Kidney (tissue), 14 donors: ENCODE data around the gene PIP5K1B. TPM values are rescaled to one million over a fixed set of nuclear protein-coding genes. Genes with fewer than 3 reads are reported as not detected.
"Not testable (repeated sequence)": the region's sequence is repeated elsewhere in the genome, so short reads cannot be mapped to it uniquely, and the experiment has no call there.

Experiments used
- DNase-seq, 5 donors: peaks; one replicate each; pipeline ENCODE4 v3.0.0-alpha.2; 2013 to 2020
- FAIRE-seq: peaks from 2 replicates; lab custom pipeline; 2012; peaks lifted over from hg19 to GRCh38; lab: Jason Lieb, UNC
- H3K27ac ChIP-seq, 2 donors: one replicate each; pipeline ENCODE4 v1.7.0; 2013; ENCODE audit warnings: low read depth in 2 of 2, low read length in 2 of 2, inconsistent platforms in 1 of 2
- H3K27me3 ChIP-seq: one replicate; pipeline ENCODE4 v1.7.1; 2013; ENCODE audit warnings: low read length, inconsistent platforms; ENCODE audit not compliant: control insufficient read depth, insufficient read depth
- H3K36me3 ChIP-seq, 3 donors: one replicate each; pipeline versions ENCODE4 v1.7.0 to v1.7.1; 2013; ENCODE audit warnings: low read length in 3 of 3, control low read depth in 1 of 3, inconsistent platforms in 1 of 3; ENCODE audit not compliant: insufficient read depth in 3 of 3, control insufficient read depth in 2 of 3
- H3K4me1 ChIP-seq, 3 donors: one replicate each; pipeline versions ENCODE4 v1.7.0 to v1.7.1; 2013; ENCODE audit warnings: low read length in 3 of 3, inconsistent platforms in 1 of 3, low read depth in 1 of 3; ENCODE audit not compliant: control insufficient read depth in 2 of 3, insufficient read depth in 2 of 3
- H3K4me3 ChIP-seq, 3 donors: one replicate each; pipeline versions ENCODE4 v1.7.0 to v1.8.1; 2013; ENCODE audit warnings: low read length in 3 of 3, control low read depth in 1 of 3, inconsistent platforms in 1 of 3
- H3K9ac ChIP-seq, 3 donors: one replicate each; pipeline versions ENCODE4 v1.7.0 to v1.7.1; 2013; ENCODE audit warnings: low read length in 3 of 3, control low read depth in 1 of 3, inconsistent platforms in 1 of 3
- H3K9me3 ChIP-seq, 3 donors: one replicate each; pipeline versions ENCODE4 v1.7.0 to v1.7.1; 2013; ENCODE audit warnings: low read length in 3 of 3, control low read depth in 1 of 3, inconsistent platforms in 1 of 3; ENCODE audit not compliant: control insufficient read depth in 2 of 3, insufficient read depth in 1 of 3
- CTCF ChIP-seq: IDR thresholded peaks from 3 replicates; pipeline ENCODE4 v1.5.1; 2012; ENCODE audit warnings: mild to moderate bottlenecking, moderate library complexity, borderline replicate concordance; ENCODE audit not compliant: insufficient read depth; ENCODE audit errors: extremely low read depth
- intact Hi-C: fragments of 100-400 bp; cut with DNase I; formaldehyde crosslinking; loops from one replicate; pipeline ENCODE4 v1.11.1; 2022
- polyA plus RNA-seq: library from polyadenylated mRNA; stranded (reverse); fragments of 350-450 nt; fragmentation: Illumina TruSeq; extraction: RNeasy Lipid Tissue Mini Kit (QIAGEN cat#74804); gene quantifications from one replicate; pipeline ENCODE4 v1.2.3, GENCODE V29; 2014; ENCODE audit warnings: low read depth, low replicate concordance; ENCODE audit not compliant: insufficient read depth
- total RNA-seq: library from RNA; stranded (reverse); fragmentation: NEBNext Ultra II Directional; extraction: Animal tissue kit (Norgen Biotek cat#: 25700); gene quantifications from one replicate; pipeline ENCODE4 v1.2.1, GENCODE V29; 2021
- donor health status: control.
- donor health status: control.
- donor health status: control.
- donor health status: control.
- donor health status: control.
- donor health status: DM: yes; HTN: yes; CAD: no.
- donor health status: Normal renal cell carcinoma (clear cell type).

PIP5K1B gene
- total and polyA plus RNA-seq, 2 donors from 2014 or later, result 9.4 to 10.1 TPM

GRCh38 chr9:68692519-68692918, 12.5 kb upstream of the PIP5K1B start:
- FAIRE-seq, result no peak
- Histone ChIP-seq H3K27ac (no peak overlapping the region), H3K9ac (no peak overlapping the region), H3K36me3 (no peaks in the 10 kb centered on the region), H3K4me1 (no peaks in the 10 kb centered on the region), H3K9me3 (no peaks in the 10 kb centered on the region), H3K27me3 (no peaks in the 10 kb centered on the region), H3K4me3 (no peak overlapping the region)
- DNase-seq, result no peak
- TF ChIP-seq CTCF, result no peak
- intact Hi-C loops, result no loop called here

GRCh38 chr9:68694125-68694524, 10.9 kb upstream of the PIP5K1B start:
- FAIRE-seq (no peak), DNase-seq (no peak)
- no peak overlapping the region for H3K9ac ChIP-seq
- intact Hi-C loops, result no loop called here
- H3K4me1 ChIP-seq, result no peaks in the 10 kb centered on the region
- no peaks in the 10 kb centered on the region for H3K9me3 ChIP-seq
- no peak overlapping the region for H3K27ac ChIP-seq
- no peaks in the 10 kb centered on the region for H3K36me3 ChIP-seq
- no peaks in the 10 kb centered on the region for H3K27me3 ChIP-seq
- H3K4me3 ChIP-seq, result no peak overlapping the region
- TF ChIP-seq CTCF, result no peak

DNA sequence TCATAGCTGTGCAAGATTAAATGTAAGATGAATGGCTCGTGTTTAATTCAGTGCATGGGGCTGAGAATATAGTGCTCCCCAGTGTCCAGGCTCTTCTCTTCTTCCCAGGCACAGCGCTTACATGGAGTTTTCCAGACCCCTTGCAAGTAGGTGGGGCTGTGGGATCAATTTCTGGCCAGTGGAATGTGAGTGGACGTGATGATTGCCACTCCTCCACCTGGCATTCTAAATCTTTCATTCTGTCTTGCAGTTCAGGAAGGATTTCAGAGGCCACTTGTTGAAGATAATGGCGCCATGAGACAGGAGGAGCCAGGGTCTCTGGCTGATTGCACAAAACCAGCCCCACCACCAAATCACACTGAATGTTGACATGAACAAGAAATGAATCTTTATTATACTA, 7.2 kb upstream of the PIP5K1B start:
- Histone ChIP-seq H3K27ac (no peak overlapping the region), H3K27me3 (no peaks in the 10 kb centered on the region), H3K4me3 (no peak overlapping the region), H3K9me3 (no peaks in the 10 kb centered on the region), H3K9ac (no peak overlapping the region), H3K36me3 (no peaks in the 10 kb centered on the region), H3K4me1 (no peaks in the 10 kb centered on the region)
- no peak for TF ChIP-seq CTCF
- DNase-seq, result peak in 1 of 5 donors; percentile 28
- intact Hi-C loops, result no loop called here
- no peak for FAIRE-seq

- Histone ChIP-seq H3K27me3 (no peaks in the 10 kb centered on the region), H3K4me3 (no peak overlapping the region), H3K36me3 (no peaks in the 10 kb centered on the region), H3K9ac (no peak overlapping the region), H3K4me1 (no peaks in the 10 kb centered on the region), H3K9me3 (no peaks in the 10 kb centered on the region), H3K27ac (no peak overlapping the region)
- FAIRE-seq (no peak), DNase-seq (no peak)
- TF ChIP-seq CTCF, result no peak
- intact Hi-C loops, result no loop called here
Observed at GRCh38 chr9:68698943-68699509, 6.0 kb upstream of the PIP5K1B start.

DNA sequence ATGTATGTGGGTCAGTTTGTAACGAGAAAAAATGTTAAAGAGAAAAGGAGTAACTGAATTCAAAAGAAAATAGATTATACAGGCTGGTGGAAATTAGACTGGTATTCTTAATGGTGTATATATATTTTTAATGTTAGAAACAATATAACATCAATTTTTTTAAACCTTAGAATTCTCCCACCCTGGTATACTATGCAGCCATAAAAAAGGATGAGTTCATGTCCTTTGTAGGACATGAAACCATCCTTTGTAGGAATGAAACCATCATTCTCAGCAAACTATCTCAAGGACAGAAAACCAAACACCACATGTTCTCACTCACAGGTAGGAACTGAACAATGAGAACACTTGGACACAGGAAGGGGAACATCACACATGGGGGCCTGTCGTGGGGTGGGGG, 5.4 kb upstream of the PIP5K1B start:
- H3K4me1 ChIP-seq, H3K27ac ChIP-seq, H3K4me3 ChIP-seq, DNase-seq, H3K9me3 ChIP-seq, H3K36me3 ChIP-seq, H3K9ac ChIP-seq, intact Hi-C loops, H3K27me3 ChIP-seq, FAIRE-seq: not testable (repeated sequence)
